GM20431 (cell line): Measurements from ENCODE around the gene DHCR24.

Experiments
- in situ Hi-C: fragments of 300-500 bp; cut with MseI, MboI; formaldehyde crosslinking; loops from one replicate; pipeline ENCODE4 v1.15.0; 2020; ENCODE audit warnings: low sequenced_read_pairs; ENCODE audit not compliant: unreplicated experiment

The DHCR24 gene

GRCh38 chr1:54866801-54867716 is 19.9 kb downstream of the DHCR24 start:
- in situ Hi-C loops, result no loop called here

- in situ Hi-C loops, result no loop called here
Observed at GRCh38 chr1:54865238-54866073, 21.5 kb downstream of the DHCR24 start.

GRCh38 chr1:54864460-54865208 is 22.4 kb downstream of the DHCR24 start:
- in situ Hi-C loops, result no loop called here

- in situ Hi-C loops, result no loop called here
Observed at GRCh38 chr1:54863267-54863665, 23.7 kb downstream of the DHCR24 start.

GRCh38 chr1:54861070-54861761 is 25.8 kb downstream of the DHCR24 start:
- in situ Hi-C loops, result no loop called here

- in situ Hi-C loops, result no loop called here
Observed at GRCh38 chr1:54859700-54860391, 27.1 kb downstream of the DHCR24 start.

- in situ Hi-C loops, result no loop called here
Observed at GRCh38 chr1:54857746-54858561, 29.0 kb downstream of the DHCR24 start.

- in situ Hi-C loops, result no loop called here
Observed at GRCh38 chr1:54857141-54857540, 29.9 kb downstream of the DHCR24 start.

DNA sequence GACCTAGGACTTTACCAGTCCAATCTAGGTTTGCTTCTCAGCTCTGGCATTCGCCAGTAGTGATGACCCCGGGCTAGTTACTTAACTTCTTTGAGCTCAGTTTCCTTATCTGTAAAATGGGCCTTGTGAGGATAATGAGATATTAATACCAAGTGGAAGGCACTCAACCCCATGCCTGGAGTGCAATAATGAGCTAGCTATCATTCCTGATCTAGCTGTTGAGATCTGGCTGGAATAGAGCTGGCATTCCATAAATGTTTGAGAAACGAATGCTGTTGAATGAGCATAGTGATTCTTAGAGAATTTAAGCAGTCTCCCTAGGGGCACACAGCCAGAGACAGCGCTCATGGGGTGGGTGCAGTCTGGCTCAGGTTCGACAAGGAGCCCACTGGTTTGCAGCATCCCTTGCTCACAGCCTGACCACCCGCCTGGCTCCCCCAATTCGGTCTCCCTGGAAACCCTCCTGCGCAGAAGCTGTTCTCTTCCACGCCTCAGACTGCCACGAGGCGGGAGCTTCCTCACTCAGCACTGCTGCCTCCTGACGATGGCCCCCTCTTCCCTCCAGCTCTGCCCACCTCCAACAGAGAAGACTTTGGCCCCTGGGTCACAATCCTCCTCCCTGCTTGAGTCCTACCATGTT is 32.5 kb downstream of the DHCR24 start:
- in situ Hi-C loops, result no loop called here

GRCh38 chr1:54853793-54854370 is 33.1 kb downstream of the DHCR24 start:
- in situ Hi-C loops, result no loop called here

DNA sequence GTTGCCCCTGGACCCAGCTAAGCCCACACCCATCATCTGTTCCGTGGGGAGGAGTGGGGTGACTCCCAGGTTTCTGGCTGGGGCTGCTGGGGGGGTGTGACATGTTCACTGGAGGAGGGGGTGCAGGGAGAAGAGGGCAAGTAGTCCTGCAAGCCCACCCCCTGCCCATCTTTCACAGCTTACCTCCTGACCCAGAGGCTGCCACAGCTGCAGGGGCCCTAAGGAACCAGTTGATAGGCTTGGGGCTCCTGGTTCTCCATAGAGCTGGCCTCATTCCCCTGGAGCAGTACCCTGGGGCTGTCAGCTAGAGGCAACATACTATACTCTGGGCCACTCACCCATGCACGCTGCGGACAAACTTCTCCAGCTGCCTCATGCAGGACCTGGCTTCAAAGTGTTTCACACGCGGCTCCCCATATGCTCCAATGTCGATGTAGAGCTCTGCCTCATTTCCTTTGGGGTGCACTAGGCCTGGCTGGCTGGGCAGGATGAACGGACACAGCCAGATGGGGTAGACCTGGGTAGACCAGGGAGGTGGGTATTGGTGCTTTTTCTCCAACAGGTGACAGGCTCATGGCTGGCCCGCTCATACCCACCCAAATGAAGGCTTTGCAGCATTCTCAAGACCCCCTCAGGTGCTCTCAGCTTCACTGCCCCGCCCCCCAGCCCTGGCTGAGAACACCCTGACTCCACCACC is 33.8 kb downstream of the DHCR24 start:
- in situ Hi-C loops, result no loop called here

- in situ Hi-C loops, result no loop called here
Observed at GRCh38 chr1:54851936-54852524, 35.0 kb downstream of the DHCR24 start.

- in situ Hi-C loops, result no loop called here
Observed at GRCh38 chr1:54851406-54851805, 35.6 kb downstream of the DHCR24 start.

GRCh38 chr1:54850737-54851136 is 36.3 kb downstream of the DHCR24 start:
- in situ Hi-C loops, result no loop called here

GRCh38 chr1:54850069-54850730 is 36.8 kb downstream of the DHCR24 start:
- in situ Hi-C loops, result no loop called here
